Stomach (tissue), 9 donors: ENCODE measurements around the gene DEFB108B. TPM values are rescaled to one million over a fixed set of nuclear protein-coding genes. Genes with fewer than 3 reads are reported as not detected.
"Not testable (repeated sequence)": the region's sequence is repeated elsewhere in the genome, so short reads cannot be mapped to it uniquely, and the experiment has no call there.

Experiments used
- DNase-seq, 2 donors: peaks; one replicate each; pipeline versions ENCODE4 v3.0.0 to v3.0.0-alpha.2; 2013 to 2019
- H3K27ac ChIP-seq, 5 donors: fragments of 200-600 bp in 4 of 5; sonication (generic) in 4 of 5; one replicate each; pipeline ENCODE4 v1.5.1; 2013 to 2019; ENCODE audit warnings: mild to moderate bottlenecking in 1 of 5, moderate library complexity in 1 of 5
- H3K27me3 ChIP-seq, 3 donors: fragments of 200-600 bp; sonication (generic); one replicate each; pipeline ENCODE4 v1.5.1; 2017 to 2019; ENCODE audit warnings: mixed run types in 1 of 3
- H3K36me3 ChIP-seq, 4 donors: fragments of 200-600 bp; sonication (generic); 1 replicate in 3 of 4; 2 replicates in 1 of 4; pipeline ENCODE4 v1.5.1; 2016 to 2019
- H3K4me1 ChIP-seq, 4 donors: fragments of 200-600 bp; sonication (generic); one replicate each; pipeline ENCODE4 v1.5.1; 2016 to 2019
- H3K4me3 ChIP-seq, 4 donors: fragments of 200-600 bp; sonication (generic) in 3 of 4; one replicate each; pipeline ENCODE4 v1.5.1; 2016 to 2019; ENCODE audit warnings: mild to moderate bottlenecking in 1 of 4
- H3K9me3 ChIP-seq, 4 donors: fragments of 200-600 bp; sonication (generic); one replicate each; pipeline ENCODE4 v1.5.1; 2016 to 2019
- POLR2AphosphoS5 ChIP-seq, 3 donors: sonication (generic); formaldehyde crosslinking; IDR thresholded peaks; one replicate each; pipeline ENCODE4 v1.6.1; 2016; ENCODE audit warnings: antibody characterized with exemption in 3 of 3
- WGBS, 5 donors: extraction: QIAGEN DNeasy Blood & Tissue Kit in 3 of 5; methylation state at CpG; one replicate each; pipeline versions ENCODE4 v1.1.5 to v1.1.7; 2013 to 2018; 5-methylcytosine and 5-hydroxymethylcytosine counted together
- intact Hi-C: fragments of 100-400 bp; cut with DNase I; formaldehyde crosslinking; loops from one replicate; pipeline ENCODE4 v1.15.1; 2023; ENCODE audit warnings: low total_unique reads
- polyA plus RNA-seq, 3 donors: library from polyadenylated mRNA; stranded (reverse); fragments of 200-250 nt; gene quantifications; one replicate each; pipeline ENCODE4 v1.2.3, GENCODE V29; 2013
- total RNA-seq, 5 donors: library from RNA; depleted of rRNA; stranded (reverse); fragments of >200 nt; gene quantifications; one replicate each; pipeline versions ENCODE4 v1.1.0 to v1.2.3, GENCODE V29; 2014 to 2016
- TF ChIP-seq, protein P1 (sequence below), 7 experiments: fragments of 450-650 bp in 4 of 7; fragments of 200-600 bp in 3 of 7; sonication (generic) in 3 of 7; IDR thresholded peaks; one replicate each; pipeline ENCODE4 v1.5.1; 2016 to 2019; ENCODE audit warnings: antibody characterized with exemption in 7 of 7, control low read depth in 2 of 7, mild to moderate bottlenecking in 1 of 7
- donor health status: healthy with polysubstance abuse.
- donor health status: Bipolar disorder and iron deficiency.
- donor health status: healthy.

Gene DEFB108B
- total and polyA plus RNA-seq, 8 donors: not detected

- H3K27me3 ChIP-seq, H3K4me3 ChIP-seq, H3K27ac ChIP-seq, intact Hi-C loops, H3K9me3 ChIP-seq, H3K4me1 ChIP-seq: not testable (repeated sequence)
- peaks cover 0 to 26% (median 7%) of the 10 kb centered on the region in 4 donors for H3K36me3 ChIP-seq
- TF ChIP-seq POLR2AphosphoS5 (IDR thresholded peaks at IDR 0.05): peak in 1 of 3 donors; percentile 5
- TF ChIP-seq, protein P1, sequence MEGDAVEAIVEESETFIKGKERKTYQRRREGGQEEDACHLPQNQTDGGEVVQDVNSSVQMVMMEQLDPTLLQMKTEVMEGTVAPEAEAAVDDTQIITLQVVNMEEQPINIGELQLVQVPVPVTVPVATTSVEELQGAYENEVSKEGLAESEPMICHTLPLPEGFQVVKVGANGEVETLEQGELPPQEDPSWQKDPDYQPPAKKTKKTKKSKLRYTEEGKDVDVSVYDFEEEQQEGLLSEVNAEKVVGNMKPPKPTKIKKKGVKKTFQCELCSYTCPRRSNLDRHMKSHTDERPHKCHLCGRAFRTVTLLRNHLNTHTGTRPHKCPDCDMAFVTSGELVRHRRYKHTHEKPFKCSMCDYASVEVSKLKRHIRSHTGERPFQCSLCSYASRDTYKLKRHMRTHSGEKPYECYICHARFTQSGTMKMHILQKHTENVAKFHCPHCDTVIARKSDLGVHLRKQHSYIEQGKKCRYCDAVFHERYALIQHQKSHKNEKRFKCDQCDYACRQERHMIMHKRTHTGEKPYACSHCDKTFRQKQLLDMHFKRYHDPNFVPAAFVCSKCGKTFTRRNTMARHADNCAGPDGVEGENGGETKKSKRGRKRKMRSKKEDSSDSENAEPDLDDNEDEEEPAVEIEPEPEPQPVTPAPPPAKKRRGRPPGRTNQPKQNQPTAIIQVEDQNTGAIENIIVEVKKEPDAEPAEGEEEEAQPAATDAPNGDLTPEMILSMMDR (IDR thresholded peaks at IDR 0.05): peak in 5 of 7 experiments; percentile 41 to 53 (median 50)
- 64 to 85% (median 67%) methylated on average over 4 to 6 of the region's 6 CpGs for WGBS, 5 donors
- DNase-seq: peak; percentile 45 to 59
These were observed 40.3 kb upstream of the DEFB108B start for GRCh38 chr11:71792621-71793235.

GRCh38 chr11:71794386-71795040, 38.5 kb upstream of the DEFB108B start:
- intact Hi-C loops, H3K27me3 ChIP-seq, H3K9me3 ChIP-seq, H3K4me3 ChIP-seq, H3K4me1 ChIP-seq, H3K27ac ChIP-seq, DNase-seq: not testable (repeated sequence)
- peaks cover 0 to 26% (median 7%) of the 10 kb centered on the region in 4 donors for H3K36me3 ChIP-seq
- 90 to 95% (median 92%) methylated on average over 9 to 13 of the region's 13 CpGs for WGBS, 5 donors

- H3K9me3 ChIP-seq, H3K27ac ChIP-seq, H3K4me3 ChIP-seq, intact Hi-C loops, DNase-seq, H3K27me3 ChIP-seq, H3K4me1 ChIP-seq: not testable (repeated sequence)
- H3K36me3 ChIP-seq: peaks cover 0 to 26% (median 7%) of the 10 kb centered on the region in 4 donors
- 92 to 97% (median 95%) methylated on average over 2 to 5 of the region's 5 CpGs for WGBS, 5 donors
These were observed 37.8 kb upstream of the DEFB108B start for GRCh38 chr11:71795236-71795635.

DNA sequence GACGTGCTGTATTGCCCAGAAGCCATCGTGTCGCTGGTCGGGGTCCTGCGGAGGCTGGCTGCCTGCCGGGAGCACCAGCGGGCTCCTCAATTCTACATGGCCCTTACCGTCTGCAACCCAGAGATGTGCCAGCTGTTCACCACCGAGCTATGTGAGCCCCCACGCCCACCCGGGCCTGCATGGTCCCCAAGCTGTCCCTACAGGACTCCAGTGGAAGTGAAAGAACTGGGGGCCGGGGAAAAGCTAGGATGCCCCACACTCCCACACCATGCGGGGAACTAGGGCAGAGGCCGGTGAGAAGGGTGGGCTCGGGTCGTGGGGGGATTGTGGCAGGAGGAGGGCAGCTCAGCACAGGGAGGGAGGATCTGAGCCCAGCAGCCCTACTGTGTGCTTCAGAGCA, 37.0 kb upstream of the DEFB108B start:
- H3K36me3 ChIP-seq: peaks cover 0 to 26% (median 7%) of the 10 kb centered on the region in 4 donors
- 89 to 93% (median 93%) methylated on average over 7 to 16 of the region's 16 CpGs for WGBS, 5 donors
- H3K27me3 ChIP-seq, DNase-seq, H3K27ac ChIP-seq, H3K4me1 ChIP-seq, intact Hi-C loops, H3K9me3 ChIP-seq, H3K4me3 ChIP-seq: not testable (repeated sequence)

GRCh38 chr11:71796781-71797180, 36.2 kb upstream of the DEFB108B start:
- WGBS, 5 donors: 95 to 98% (median 96%) methylated on average over 8 to 9 of the region's 9 CpGs
- H3K4me3 ChIP-seq, H3K27ac ChIP-seq, H3K27me3 ChIP-seq, intact Hi-C loops, DNase-seq, H3K4me1 ChIP-seq, H3K9me3 ChIP-seq: not testable (repeated sequence)
- H3K36me3 ChIP-seq: peaks cover 0 to 26% (median 7%) of the 10 kb centered on the region in 4 donors

- H3K9me3 ChIP-seq, H3K27ac ChIP-seq, H3K27me3 ChIP-seq, DNase-seq, H3K4me1 ChIP-seq, intact Hi-C loops, H3K4me3 ChIP-seq: not testable (repeated sequence)
- peaks cover 0 to 19% (median 6%) of the 10 kb centered on the region in 4 donors for H3K36me3 ChIP-seq
- 84 to 91% (median 86%) methylated on average over 13 of the region's 13 CpGs for WGBS, 5 donors
These were observed 33.4 kb upstream of the DEFB108B start for GRCh38 chr11:71799556-71800128.

DNA sequence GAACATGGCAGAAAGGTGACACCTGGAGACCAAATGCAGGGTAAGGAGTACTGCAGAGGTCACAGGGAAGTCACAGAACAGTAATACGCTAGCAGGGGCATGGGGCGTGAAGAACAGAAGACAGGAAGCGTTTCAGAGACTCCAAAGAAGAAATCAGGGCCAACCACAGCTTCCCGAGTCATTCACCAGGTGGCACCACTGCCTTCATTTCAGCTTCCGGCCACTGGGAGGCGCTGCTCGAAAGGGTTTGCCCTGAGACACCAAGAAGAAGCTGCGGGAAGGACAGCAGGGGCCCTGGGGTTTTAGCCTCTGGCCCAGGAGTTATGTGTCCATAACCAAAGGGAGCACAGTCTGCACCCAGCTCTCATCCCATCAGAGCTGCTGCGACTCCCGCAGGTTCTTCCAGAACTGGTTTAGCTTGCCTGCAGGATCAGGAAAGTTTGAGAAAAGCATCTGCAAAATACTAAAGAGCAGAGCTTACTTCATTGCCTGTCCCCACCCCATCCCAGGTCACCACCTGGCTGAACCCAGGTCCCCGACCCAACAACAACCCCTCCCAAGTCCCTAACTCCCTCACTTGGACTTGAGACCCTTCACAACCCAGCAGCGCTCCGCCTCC, 32.6 kb upstream of the DEFB108B start:
- H3K4me1 ChIP-seq, H3K4me3 ChIP-seq, H3K27me3 ChIP-seq, H3K27ac ChIP-seq, H3K9me3 ChIP-seq, intact Hi-C loops: not testable (repeated sequence)
- TF ChIP-seq, protein P1 (IDR thresholded peaks at IDR 0.05): peak in 5 of 7 experiments; percentile 48 to 63 (median 52)
- peaks cover 0 to 11% (median 4%) of the 10 kb centered on the region in 4 donors for H3K36me3 ChIP-seq
- peak; percentile 75 to 82 for DNase-seq
- WGBS, 5 donors: 43 to 55% (median 45%) methylated on average over 11 to 13 of the region's 13 CpGs

- H3K27ac ChIP-seq, H3K27me3 ChIP-seq, H3K4me3 ChIP-seq, H3K36me3 ChIP-seq, DNase-seq, intact Hi-C loops, H3K9me3 ChIP-seq, H3K4me1 ChIP-seq: not testable (repeated sequence)
- WGBS, 5 donors: 88 to 100% (median 95%) methylated on average over 1 to 2 of the region's 2 CpGs
These were observed 32.0 kb upstream of the DEFB108B start for GRCh38 chr11:71801026-71801425.

DNA sequence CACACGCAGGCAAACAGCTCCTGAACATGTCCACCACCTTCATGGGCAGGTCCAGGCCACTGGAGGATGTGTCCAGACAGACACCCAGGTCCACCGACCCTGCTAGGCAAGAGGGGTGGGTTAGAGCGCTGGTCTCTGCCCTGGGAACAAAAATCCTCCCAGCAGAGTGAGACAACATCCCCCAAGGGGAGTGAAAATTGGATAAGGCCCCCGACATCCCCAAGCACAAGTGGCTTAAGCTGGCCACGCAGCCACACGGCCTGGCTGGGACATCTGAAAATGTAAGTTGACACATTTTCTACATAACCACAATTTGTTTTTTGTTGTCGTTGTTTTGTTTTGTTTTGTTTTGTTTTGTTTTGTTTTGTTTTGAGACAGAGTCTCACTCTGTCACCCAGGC, 30.1 kb upstream of the DEFB108B start:
- 71 to 88% (median 77%) methylated on average over 6 to 7 of the region's 7 CpGs for WGBS, 5 donors
- H3K36me3 ChIP-seq, H3K4me3 ChIP-seq, intact Hi-C loops, DNase-seq, H3K9me3 ChIP-seq, H3K4me1 ChIP-seq, H3K27ac ChIP-seq, H3K27me3 ChIP-seq: not testable (repeated sequence)
